IMR-90 (cell line): Measurements from ENCODE around the gene CEP76. TPM values are rescaled to one million over a fixed set of nuclear protein-coding genes. Genes with fewer than 3 reads are reported as not detected.

Source experiments
- ATAC-seq: fragments of 200-7000 bp; cut with Tn5 transposase; 2 replicates; pipeline ENCODE4 v1.9.1; 2020; ENCODE audit warnings: low read depth, mild to moderate bottlenecking, moderate library complexity
- BruUV-seq: library from RNA; stranded (reverse); fragments of 400-500 nt; replicated peaks from 2 replicates; lab custom pipeline; 2021; lab: Mats Ljungman, UMichigan
- CTCF ChIA-PET: fragments of 300-600 bp; formaldehyde crosslinking; extraction: SDS; loops from one replicate; lab custom pipeline; 2021; ENCODE audit warnings: antibody characterized with exemption; lab: Yijun Ruan, JAX
- POLR2A ChIA-PET: fragments of 300-600 bp; sonication (Branson Sonifier 250); formaldehyde crosslinking; loops from one replicate; lab custom pipeline; 2022; ENCODE audit warnings: antibody characterized with exemption; ENCODE audit not compliant: unreplicated experiment; lab: Charles Lee
- DNase-seq: peaks from one replicate; pipeline ENCODE4 v3.0.0; 2013
- H2AFZ ChIP-seq: replicated peaks from 2 replicates; pipeline ENCODE3; 2013; ENCODE audit warnings: low read length, mild to moderate bottlenecking; ENCODE audit not compliant: poor library complexity
- H2AK5ac ChIP-seq: 2 replicates; pipeline ENCODE4 v1.6.1; 2013; ENCODE audit warnings: low read depth, low read length, inconsistent platforms
- H2AK9ac ChIP-seq: replicated peaks from 2 replicates; pipeline ENCODE3; 2013; ENCODE audit warnings: mild to moderate bottlenecking, low read depth, low read length, moderate library complexity; ENCODE audit not compliant: poor library complexity
- H2BK120ac ChIP-seq: 2 replicates; pipeline ENCODE4 v1.6.1; 2013; ENCODE audit warnings: low read depth, low read length, inconsistent platforms
- H2BK15ac ChIP-seq: 3 replicates; pipeline ENCODE4 v1.6.1; 2013; ENCODE audit warnings: low read depth, low read length, inconsistent platforms
- H2BK20ac ChIP-seq: 2 replicates; pipeline ENCODE4 v1.6.1; 2013; ENCODE audit warnings: low read depth, mild to moderate bottlenecking, inconsistent platforms, low read length, moderate library complexity
- H2BK5ac ChIP-seq: 2 replicates; pipeline ENCODE4 v1.6.1; 2013; ENCODE audit warnings: mild to moderate bottlenecking, low read depth, low read length, inconsistent platforms; ENCODE audit not compliant: poor library complexity, severe bottlenecking
- H3K14ac ChIP-seq: replicated peaks from 2 replicates; pipeline ENCODE4 v1.6.1; 2013; ENCODE audit warnings: low read depth, low read length, inconsistent platforms
- H3K18ac ChIP-seq: 2 replicates; pipeline ENCODE4 v1.6.1; 2013; ENCODE audit warnings: low read depth, low read length, control low read depth
- H3K23ac ChIP-seq: 2 replicates; pipeline ENCODE4 v1.6.1; 2013; ENCODE audit warnings: low read depth, low read length, inconsistent platforms
- H3K27ac ChIP-seq: 2 replicates; pipeline ENCODE4 v1.5.1; 2013; ENCODE audit warnings: mild to moderate bottlenecking, control low read depth, low read length; ENCODE audit not compliant: insufficient read depth
- H3K27me3 ChIP-seq: 2 replicates; pipeline ENCODE4 v1.6.1; 2013; ENCODE audit warnings: low read length; ENCODE audit not compliant: control insufficient read depth, insufficient read depth
- H3K36me3 ChIP-seq: 2 replicates; pipeline ENCODE4 v1.6.1; 2013; ENCODE audit warnings: low read length, mixed read lengths; ENCODE audit not compliant: control insufficient read depth, insufficient read depth
- H3K4ac ChIP-seq: 2 replicates; pipeline ENCODE4 v1.6.1; 2013; ENCODE audit warnings: low read depth, low read length, inconsistent platforms
- H3K4me1 ChIP-seq: 2 replicates; pipeline ENCODE4 v1.6.1; 2013; ENCODE audit warnings: low read length, mixed read lengths; ENCODE audit not compliant: control insufficient read depth, insufficient read depth
- H3K4me2 ChIP-seq: 2 replicates; pipeline ENCODE4 v1.6.1; 2013; ENCODE audit warnings: low read depth, mild to moderate bottlenecking, control low read depth, low read length, moderate library complexity
- H3K4me3 ChIP-seq: 2 replicates; pipeline ENCODE4 v1.5.1; 2013; ENCODE audit warnings: low read depth, mild to moderate bottlenecking, control low read depth, low read length, moderate library complexity; ENCODE audit not compliant: insufficient read depth
- H3K56ac ChIP-seq: 2 replicates; pipeline ENCODE4 v1.6.1; 2013; ENCODE audit warnings: low read length, inconsistent platforms; ENCODE audit not compliant: insufficient read depth; ENCODE audit errors: extremely low read depth
- H3K79me1 ChIP-seq, 2 experiments: 2 replicates each; pipeline ENCODE4 v1.6.1; 2013; ENCODE audit warnings: low read length in 2 of 2, inconsistent platforms in 1 of 2, low read depth in 1 of 2
- H3K9ac ChIP-seq: 2 replicates; pipeline ENCODE4 v1.6.1; 2013; ENCODE audit warnings: low read depth, low read length, control low read depth
- H3K9me1 ChIP-seq: 2 replicates; pipeline ENCODE4 v1.6.1; 2013; ENCODE audit warnings: low read length, inconsistent platforms; ENCODE audit not compliant: insufficient read depth
- H3K9me3 ChIP-seq: 2 replicates; pipeline ENCODE4 v1.6.1; 2013; ENCODE audit warnings: low read length; ENCODE audit not compliant: control insufficient read depth, insufficient read depth
- H4K20me1 ChIP-seq: 2 replicates; pipeline ENCODE4 v1.6.1; 2013; ENCODE audit warnings: low read length, inconsistent platforms; ENCODE audit not compliant: insufficient read depth
- H4K5ac ChIP-seq: 2 replicates; pipeline ENCODE4 v1.6.1; 2013; ENCODE audit warnings: mild to moderate bottlenecking, low read depth, low read length, control low read depth
- H4K8ac ChIP-seq, 2 experiments: 2 replicates each; pipeline ENCODE4 v1.6.1; 2013; ENCODE audit warnings: low read depth in 2 of 2, low read length in 2 of 2, control low read depth in 1 of 2, inconsistent platforms in 1 of 2
- H4K91ac ChIP-seq: 2 replicates; pipeline ENCODE4 v1.6.1; 2013; ENCODE audit warnings: low read depth, low read length, inconsistent platforms; ENCODE audit not compliant: insufficient read depth
- CEBPB ChIP-seq: IDR thresholded peaks from 2 replicates; pipeline ENCODE4 v1.6.1; 2012; ENCODE audit warnings: low read depth, low read length, improper control_type of control experiment
- CHD1 ChIP-seq: IDR thresholded peaks from 2 replicates; pipeline ENCODE4 v1.6.1; 2012; ENCODE audit warnings: low read depth, low read length, improper control_type of control experiment
- WGBS, 2 experiments: methylation state at CpG; one replicate each; pipeline versions ENCODE4 v1.1.5 to v1.1.7; 2013; ENCODE audit warnings: missing lambda C conversion rate in 2 of 2; ENCODE audit not compliant: insufficient read length in 1 of 2; ENCODE audit errors: extremely low coverage in 2 of 2; 5-methylcytosine and 5-hydroxymethylcytosine counted together
- dilution Hi-C: fragments of 300-500 bp; cut with HindIII; formaldehyde crosslinking; loops from one replicate; pipeline ENCODE4 v1.14.3; 2018; ENCODE audit warnings: low sequenced_read_pairs; ENCODE audit not compliant: unreplicated experiment
- in situ Hi-C: fragments of 300-500 bp; cut with MboI; formaldehyde crosslinking; loops from 3 replicates; pipeline ENCODE4 v1.14.3; 2019; ENCODE audit warnings: low sequenced_read_pairs, inconsistent platforms, mixed read lengths
- intact Hi-C: fragments of 100-400 bp; cut with micrococcal nuclease; formaldehyde crosslinking; loops from 2 replicates; pipeline ENCODE4 v1.10.0; 2022
- polyA plus RNA-seq, 3 experiments: library from polyadenylated mRNA; depleted of rRNA; stranded (reverse); fragments of >200 nt; gene quantifications; 2 replicates each; pipeline ENCODE4 v1.2.3, GENCODE V29; 2012; ENCODE audit warnings: low replicate concordance in 1 of 3
- total RNA-seq: library from RNA; depleted of rRNA; stranded (reverse); fragments of >200 nt; gene quantifications from 2 replicates; pipeline ENCODE4 v1.2.3, GENCODE V29; 2012
- TF ChIP-seq, protein P1 (sequence below): fragments of 150-350 bp; IDR thresholded peaks from 2 replicates; pipeline ENCODE4 v1.6.1; 2016; ENCODE audit warnings: low read depth, mild to moderate bottlenecking, low read length, moderate library complexity, borderline replicate concordance

The CEP76 gene
- total and polyA plus RNA-seq, 2 of the 4 experiments (the other 2 are of a cell fraction), result 5.1 to 8.1 TPM

DNA sequence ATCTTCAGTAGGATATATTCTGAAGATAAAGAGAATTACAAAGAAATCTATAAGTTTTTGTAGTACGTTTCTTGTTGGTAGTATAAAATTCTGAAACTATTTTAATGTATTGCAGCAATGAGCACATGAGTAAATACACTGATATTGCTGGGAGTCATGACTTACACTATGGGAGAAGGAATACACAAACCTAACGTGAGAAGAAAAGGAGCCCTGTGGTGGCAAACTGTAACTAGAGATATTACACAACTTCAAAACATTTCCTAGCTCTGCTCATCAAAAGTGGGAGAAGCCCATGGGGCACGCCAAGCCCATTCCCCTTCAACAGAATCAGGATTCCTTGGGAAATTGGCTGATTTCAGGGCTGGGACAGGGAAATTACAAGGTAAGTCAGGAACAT lies 65.1 kb downstream of the CEP76 start:
- no peaks in the 10 kb centered on the region for H3K36me3 ChIP-seq
- in situ Hi-C loops (no loop called here), dilution Hi-C loops (no loop called here), intact Hi-C loops (no loop called here)
- H4K91ac ChIP-seq, result no peak overlapping the region
- H4K8ac ChIP-seq, result no peak overlapping the region
- H2BK15ac ChIP-seq, result no peak overlapping the region
- no peaks in the 10 kb centered on the region for H3K9me3 ChIP-seq
- H2BK5ac ChIP-seq, result no peak overlapping the region
- no peak overlapping the region for H3K23ac ChIP-seq
- H3K4me3 ChIP-seq, result no peak overlapping the region
- H2BK120ac ChIP-seq, result no peak overlapping the region
- no peak overlapping the region for H2AFZ ChIP-seq
- H2AK9ac ChIP-seq, result no peak overlapping the region
- H2BK20ac ChIP-seq, result no peak overlapping the region
- H3K18ac ChIP-seq, result peak overlapping the region; percentile 60; the same call in 1 of the 2 replicates
- H3K27ac ChIP-seq, result no peak overlapping the region
- H2AK5ac ChIP-seq, result no peak overlapping the region
- no peak; the same call in 1 of the 2 replicates for ATAC-seq
- no peaks in the 10 kb centered on the region for H3K27me3 ChIP-seq
- no TSS peak for BruUV-seq
- POLR2A ChIA-PET, result no interaction called here
- CTCF ChIA-PET, result no interaction called here
- DNase-seq, result peak; percentile 49
- no peak overlapping the region for H3K14ac ChIP-seq
- H3K4ac ChIP-seq, result no peak overlapping the region
- H3K9ac ChIP-seq, result no peak overlapping the region
- peaks cover 12% of the 10 kb centered on the region; the same call in 1 of the 2 replicates for H4K20me1 ChIP-seq
- H3K79me1 ChIP-seq, result peaks cover 15 to 63% of the 10 kb centered on the region in 2 experiments; a peak in 2 of 4 replicates
- H3K4me1 ChIP-seq, result peaks cover 5% of the 10 kb centered on the region
- H3K9me1 ChIP-seq, result peaks cover 12% of the 10 kb centered on the region
- H3K56ac ChIP-seq, result no peak overlapping the region
- no peak overlapping the region for H4K5ac ChIP-seq
- TF ChIP-seq CHD1 (no peak), CEBPB (peak; percentile 73)
- TF ChIP-seq, protein P1, sequence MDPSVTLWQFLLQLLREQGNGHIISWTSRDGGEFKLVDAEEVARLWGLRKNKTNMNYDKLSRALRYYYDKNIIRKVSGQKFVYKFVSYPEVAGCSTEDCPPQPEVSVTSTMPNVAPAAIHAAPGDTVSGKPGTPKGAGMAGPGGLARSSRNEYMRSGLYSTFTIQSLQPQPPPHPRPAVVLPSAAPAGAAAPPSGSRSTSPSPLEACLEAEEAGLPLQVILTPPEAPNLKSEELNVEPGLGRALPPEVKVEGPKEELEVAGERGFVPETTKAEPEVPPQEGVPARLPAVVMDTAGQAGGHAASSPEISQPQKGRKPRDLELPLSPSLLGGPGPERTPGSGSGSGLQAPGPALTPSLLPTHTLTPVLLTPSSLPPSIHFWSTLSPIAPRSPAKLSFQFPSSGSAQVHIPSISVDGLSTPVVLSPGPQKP, result no peak
- WGBS, 2 experiments, result no CpG with 5 or more reads among the region's 3 CpGs
- 0 out of 2 replicates have a peak overlapping the region, but pooled peaks have one; percentile 35 for H3K4me2 ChIP-seq
